HEK293 (cell line): ENCODE data around the gene MRPL34.

Experiments used
- GLIS2 ChIP-seq: fragments of 450-650 bp; formaldehyde crosslinking; IDR thresholded peaks from 2 replicates; pipeline ENCODE4 v1.5.1; 2016; ENCODE audit warnings: missing biosample characterization, missing genetic modification characterization
- HOXA7 ChIP-seq: sonication (generic); formaldehyde crosslinking; IDR thresholded peaks from 2 replicates; pipeline ENCODE4 v1.8.1; 2022; ENCODE audit warnings: missing genetic modification reagents, borderline replicate concordance
- HOXD13 ChIP-seq: sonication (generic); formaldehyde crosslinking; IDR thresholded peaks from 2 replicates; pipeline ENCODE4 v1.8.0; 2022; ENCODE audit warnings: missing genetic modification reagents, borderline replicate concordance
- KLF7 ChIP-seq: fragments of 450-650 bp; formaldehyde crosslinking; IDR thresholded peaks from 2 replicates; pipeline ENCODE4 v1.5.1; 2016; ENCODE audit warnings: missing biosample characterization, missing genetic modification characterization, borderline replicate concordance
- SCRT2 ChIP-seq: fragments of 450-650 bp; formaldehyde crosslinking; IDR thresholded peaks from 2 replicates; pipeline ENCODE4 v1.5.1; 2016; ENCODE audit warnings: missing biosample characterization, missing genetic modification characterization
- SETDB1 ChIP-seq: IDR thresholded peaks from one replicate; pipeline ENCODE4 v1.6.1; 2017; ENCODE audit warnings: mild to moderate bottlenecking, low read length, moderate library complexity, mixed read lengths; ENCODE audit not compliant: insufficient read length
- SP2 ChIP-seq: fragments of 450-650 bp; formaldehyde crosslinking; IDR thresholded peaks from 2 replicates; pipeline ENCODE4 v1.5.1; 2016; ENCODE audit warnings: missing biosample characterization, missing genetic modification characterization
- ZBTB8A ChIP-seq: fragments of 450-650 bp; formaldehyde crosslinking; IDR thresholded peaks from 2 replicates; pipeline ENCODE4 v1.5.1; 2016; ENCODE audit warnings: missing biosample characterization, missing genetic modification characterization
- ZEB2 ChIP-seq: fragments of 450-650 bp; formaldehyde crosslinking; IDR thresholded peaks from 2 replicates; pipeline ENCODE4 v1.5.1; 2016; ENCODE audit warnings: missing biosample characterization, missing genetic modification characterization
- ZNF133 ChIP-seq: fragments of 450-650 bp; formaldehyde crosslinking; IDR thresholded peaks from 2 replicates; pipeline ENCODE4 v1.5.1; 2016; ENCODE audit warnings: missing biosample characterization, missing genetic modification characterization
- ZNF155 ChIP-seq: fragments of 450-650 bp; formaldehyde crosslinking; IDR thresholded peaks from 2 replicates; pipeline ENCODE4 v1.5.1; 2016; ENCODE audit warnings: missing biosample characterization, missing genetic modification characterization
- ZNF157 ChIP-seq: fragments of 450-650 bp; formaldehyde crosslinking; IDR thresholded peaks from 2 replicates; pipeline ENCODE4 v1.5.1; 2016; ENCODE audit warnings: missing biosample characterization, missing genetic modification characterization
- ZNF2 ChIP-seq: fragments of 450-650 bp; formaldehyde crosslinking; IDR thresholded peaks from 2 replicates; pipeline ENCODE4 v1.5.1; 2016; ENCODE audit warnings: missing biosample characterization, missing genetic modification characterization
- ZNF302 ChIP-seq: fragments of 450-650 bp; formaldehyde crosslinking; IDR thresholded peaks from 2 replicates; pipeline ENCODE4 v1.5.1; 2016; ENCODE audit warnings: missing biosample characterization, missing genetic modification characterization, low read depth
- ZNF350 ChIP-seq: fragments of 450-650 bp; formaldehyde crosslinking; IDR thresholded peaks from 2 replicates; pipeline ENCODE4 v1.5.0; 2017; ENCODE audit warnings: missing biosample characterization, mild to moderate bottlenecking, missing genetic modification characterization
- ZNF560 ChIP-seq: fragments of 450-650 bp; formaldehyde crosslinking; IDR thresholded peaks from 2 replicates; pipeline ENCODE4 v1.5.1; 2017; ENCODE audit warnings: missing biosample characterization, missing genetic modification characterization, borderline replicate concordance
- ZNF571 ChIP-seq: fragments of 450-650 bp; formaldehyde crosslinking; IDR thresholded peaks from 2 replicates; pipeline ENCODE4 v1.5.0; 2017; ENCODE audit warnings: missing biosample characterization, missing genetic modification characterization
- ZNF660 ChIP-seq: fragments of 450-650 bp; IDR thresholded peaks from 2 replicates; pipeline ENCODE4 v1.5.1; 2018; ENCODE audit warnings: missing biosample characterization, mild to moderate bottlenecking, missing genetic modification characterization
- ZNF664 ChIP-seq: fragments of 450-650 bp; formaldehyde crosslinking; IDR thresholded peaks from 2 replicates; pipeline ENCODE4 v1.5.1; 2016; ENCODE audit warnings: missing biosample characterization, missing genetic modification characterization
- ZNF76 ChIP-seq: fragments of 450-650 bp; formaldehyde crosslinking; IDR thresholded peaks from 2 replicates; pipeline ENCODE4; 2016; ENCODE audit warnings: low read depth, missing biosample characterization, missing genetic modification characterization, borderline replicate concordance
- ZNF777 ChIP-seq: fragments of 450-650 bp; formaldehyde crosslinking; IDR thresholded peaks from 2 replicates; pipeline ENCODE4 v1.5.1; 2017; ENCODE audit warnings: missing biosample characterization, missing genetic modification characterization, borderline replicate concordance
- TF ChIP-seq, protein P1 (sequence below): fragments of 450-650 bp; formaldehyde crosslinking; IDR thresholded peaks from 2 replicates; pipeline ENCODE4 v1.5.1; 2016; ENCODE audit warnings: missing biosample characterization, missing genetic modification characterization, low read depth
- TF ChIP-seq, protein P2 (sequence below): fragments of 450-650 bp; formaldehyde crosslinking; IDR thresholded peaks from 2 replicates; pipeline ENCODE4 v1.5.0; 2017; ENCODE audit warnings: missing biosample characterization, missing genetic modification characterization, borderline replicate concordance
- TF ChIP-seq, protein P3 (sequence below): fragments of 450-650 bp; formaldehyde crosslinking; IDR thresholded peaks from 2 replicates; pipeline ENCODE4 v1.5.1; 2016; ENCODE audit warnings: missing biosample characterization, missing genetic modification characterization
- TF ChIP-seq, protein P4 (sequence below): fragments of 450-650 bp; formaldehyde crosslinking; IDR thresholded peaks from 2 replicates; pipeline ENCODE4 v1.5.1; 2016; ENCODE audit warnings: missing biosample characterization, missing genetic modification characterization

Gene MRPL34

DNA sequence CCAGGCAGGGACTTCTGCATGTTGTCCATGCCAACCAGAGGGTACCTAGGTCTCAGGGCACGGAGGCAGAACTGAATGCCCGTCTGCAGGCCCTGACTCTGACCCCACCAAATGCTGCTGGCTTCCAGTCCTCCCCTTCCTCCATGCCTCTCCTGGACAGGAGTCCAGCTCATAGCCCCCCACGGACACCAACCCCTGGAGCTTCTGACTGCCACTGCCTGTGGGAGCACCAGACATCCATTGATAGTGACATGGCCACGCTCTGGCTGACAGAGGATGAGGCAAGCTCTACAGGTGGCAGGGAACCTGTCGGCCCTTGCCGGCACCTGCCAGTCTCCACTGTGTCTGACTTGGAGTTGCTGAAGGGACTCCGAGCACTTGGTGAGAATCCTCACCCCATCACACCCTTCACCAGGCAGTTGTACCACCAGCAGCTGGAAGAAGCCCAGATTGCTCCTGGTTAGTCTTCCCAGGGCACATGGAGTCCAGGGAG lies 22.1 kb upstream of the MRPL34 start (continued):
- TF ChIP-seq, protein P1, sequence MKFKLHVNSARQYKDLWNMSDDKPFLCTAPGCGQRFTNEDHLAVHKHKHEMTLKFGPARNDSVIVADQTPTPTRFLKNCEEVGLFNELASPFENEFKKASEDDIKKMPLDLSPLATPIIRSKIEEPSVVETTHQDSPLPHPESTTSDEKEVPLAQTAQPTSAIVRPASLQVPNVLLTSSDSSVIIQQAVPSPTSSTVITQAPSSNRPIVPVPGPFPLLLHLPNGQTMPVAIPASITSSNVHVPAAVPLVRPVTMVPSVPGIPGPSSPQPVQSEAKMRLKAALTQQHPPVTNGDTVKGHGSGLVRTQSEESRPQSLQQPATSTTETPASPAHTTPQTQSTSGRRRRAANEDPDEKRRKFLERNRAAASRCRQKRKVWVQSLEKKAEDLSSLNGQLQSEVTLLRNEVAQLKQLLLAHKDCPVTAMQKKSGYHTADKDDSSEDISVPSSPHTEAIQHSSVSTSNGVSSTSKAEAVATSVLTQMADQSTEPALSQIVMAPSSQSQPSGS: no peak
- no peak for TF ChIP-seq ZNF571 (tag by site-specific recombination)
- TF ChIP-seq ZNF560: no peak
- no peak for TF ChIP-seq HOXA7
- TF ChIP-seq HOXD13 (CRISPR knock-in tag): no peak
- TF ChIP-seq ZNF155 (tag by site-specific recombination): no peak
- TF ChIP-seq KLF7 (tag by site-specific recombination): no peak
- TF ChIP-seq ZNF660 (tag by site-specific recombination): no peak
- TF ChIP-seq GLIS2 (tag by site-specific recombination): peak; percentile 23; the same call in 1 of the 2 replicates
- TF ChIP-seq, protein P2, sequence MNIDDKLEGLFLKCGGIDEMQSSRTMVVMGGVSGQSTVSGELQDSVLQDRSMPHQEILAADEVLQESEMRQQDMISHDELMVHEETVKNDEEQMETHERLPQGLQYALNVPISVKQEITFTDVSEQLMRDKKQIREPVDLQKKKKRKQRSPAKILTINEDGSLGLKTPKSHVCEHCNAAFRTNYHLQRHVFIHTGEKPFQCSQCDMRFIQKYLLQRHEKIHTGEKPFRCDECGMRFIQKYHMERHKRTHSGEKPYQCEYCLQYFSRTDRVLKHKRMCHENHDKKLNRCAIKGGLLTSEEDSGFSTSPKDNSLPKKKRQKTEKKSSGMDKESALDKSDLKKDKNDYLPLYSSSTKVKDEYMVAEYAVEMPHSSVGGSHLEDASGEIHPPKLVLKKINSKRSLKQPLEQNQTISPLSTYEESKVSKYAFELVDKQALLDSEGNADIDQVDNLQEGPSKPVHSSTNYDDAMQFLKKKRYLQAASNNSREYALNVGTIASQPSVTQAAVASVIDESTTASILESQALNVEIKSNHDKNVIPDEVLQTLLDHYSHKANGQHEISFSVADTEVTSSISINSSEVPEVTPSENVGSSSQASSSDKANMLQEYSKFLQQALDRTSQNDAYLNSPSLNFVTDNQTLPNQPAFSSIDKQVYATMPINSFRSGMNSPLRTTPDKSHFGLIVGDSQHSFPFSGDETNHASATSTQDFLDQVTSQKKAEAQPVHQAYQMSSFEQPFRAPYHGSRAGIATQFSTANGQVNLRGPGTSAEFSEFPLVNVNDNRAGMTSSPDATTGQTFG (tag by site-specific recombination): no peak
- TF ChIP-seq, protein P3, sequence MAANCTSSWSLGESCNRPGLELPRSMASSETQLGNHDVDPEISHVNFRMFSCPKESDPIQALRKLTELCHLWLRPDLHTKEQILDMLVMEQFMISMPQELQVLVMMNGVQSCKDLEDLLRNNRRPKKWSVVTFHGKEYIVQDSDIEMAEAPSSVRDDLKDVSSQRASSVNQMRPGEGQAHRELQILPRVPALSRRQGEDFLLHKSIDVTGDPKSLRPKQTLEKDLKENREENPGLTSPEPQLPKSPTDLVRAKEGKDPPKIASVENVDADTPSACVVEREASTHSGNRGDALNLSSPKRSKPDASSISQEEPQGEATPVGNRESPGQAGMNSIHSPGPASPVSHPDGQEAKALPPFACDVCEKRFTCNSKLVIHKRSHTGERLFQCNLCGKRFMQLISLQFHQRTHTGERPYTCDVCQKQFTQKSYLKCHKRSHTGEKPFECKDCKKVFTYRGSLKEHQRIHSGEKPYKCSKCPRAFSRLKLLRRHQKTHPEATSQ (tag by site-specific recombination): no peak
- TF ChIP-seq SCRT2: peak; percentile 98
- no peak for TF ChIP-seq ZNF350 (tag by site-specific recombination)
- TF ChIP-seq, protein P4, sequence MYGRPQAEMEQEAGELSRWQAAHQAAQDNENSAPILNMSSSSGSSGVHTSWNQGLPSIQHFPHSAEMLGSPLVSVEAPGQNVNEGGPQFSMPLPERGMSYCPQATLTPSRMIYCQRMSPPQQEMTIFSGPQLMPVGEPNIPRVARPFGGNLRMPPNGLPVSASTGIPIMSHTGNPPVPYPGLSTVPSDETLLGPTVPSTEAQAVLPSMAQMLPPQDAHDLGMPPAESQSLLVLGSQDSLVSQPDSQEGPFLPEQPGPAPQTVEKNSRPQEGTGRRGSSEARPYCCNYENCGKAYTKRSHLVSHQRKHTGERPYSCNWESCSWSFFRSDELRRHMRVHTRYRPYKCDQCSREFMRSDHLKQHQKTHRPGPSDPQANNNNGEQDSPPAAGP (tag by site-specific recombination): no peak
- no peak for TF ChIP-seq ZNF2 (tag by site-specific recombination)
- TF ChIP-seq SETDB1: no peak
- TF ChIP-seq ZNF302 (tag by site-specific recombination): no peak
- TF ChIP-seq ZBTB8A (tag by site-specific recombination): no peak
- no peak for TF ChIP-seq SP2 (tag by site-specific recombination)
- no peak for TF ChIP-seq ZNF76 (tag by site-specific recombination)
- TF ChIP-seq ZNF777 (tag by site-specific recombination): no peak
- no peak for TF ChIP-seq ZNF157 (tag by site-specific recombination)
- no peak for TF ChIP-seq ZNF664 (tag by site-specific recombination)
- no peak for TF ChIP-seq ZNF133
- no peak for TF ChIP-seq ZEB2 (tag by site-specific recombination)
